Stimulated activated CD8-positive, alpha-beta memory T cell treated with anti-CD3 and anti-CD28 coated beads, Interleukin-12 subunit alpha, Interleukin-12 subunit beta, amount 100 ng/mL, for 4 hours (primary cell): ENCODE results near the gene GCNT4.

ENCODE experiments used
- DNase-seq: peaks from one replicate; pipeline ENCODE4 v3.0.0-alpha.2; 2020; ENCODE audit warnings: low read depth

Gene GCNT4

DNA sequence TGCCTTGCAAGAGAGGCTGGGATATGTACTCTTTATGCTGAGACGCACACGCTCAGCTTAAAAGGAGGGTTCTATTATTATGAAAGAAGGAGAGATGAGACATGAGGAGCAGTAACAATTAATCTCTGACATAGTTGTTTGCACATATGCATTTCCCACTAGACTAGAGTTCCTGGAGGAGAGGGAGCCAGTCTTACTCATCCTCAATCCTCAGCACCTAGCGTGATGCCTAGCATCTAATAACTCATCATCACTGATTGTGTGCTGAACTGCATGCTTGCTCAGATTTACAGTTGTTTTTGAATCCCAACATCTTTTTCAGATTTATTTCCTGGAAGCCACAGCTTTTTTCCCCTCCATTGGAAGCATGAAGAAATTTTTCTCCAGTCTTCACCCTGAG is 35.5 kb downstream of the GCNT4 start:
- DNase-seq = no peak

GRCh38 chr5:75012748-75013147 is 39.6 kb downstream of the GCNT4 start:
- DNase-seq = no peak

DNA sequence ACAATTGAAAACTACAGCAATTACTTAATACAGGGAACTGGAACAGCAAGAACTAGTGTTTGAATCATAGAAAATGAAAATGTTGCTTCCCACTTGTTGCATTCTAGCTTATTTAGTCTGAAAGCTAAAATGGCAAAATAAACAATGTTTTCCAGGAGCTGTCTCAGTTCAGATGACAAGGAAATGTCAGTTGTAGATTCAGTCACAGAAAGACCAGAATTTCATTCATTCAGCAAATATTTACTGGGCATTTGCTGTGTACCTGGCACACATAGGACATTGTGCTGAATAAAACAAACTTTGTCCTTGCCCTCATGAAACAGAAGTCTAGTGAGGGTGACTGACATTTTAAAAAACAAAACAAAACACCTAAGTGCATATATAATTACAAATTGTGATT is 41.5 kb downstream of the GCNT4 start:
- no peak for DNase-seq

DNA sequence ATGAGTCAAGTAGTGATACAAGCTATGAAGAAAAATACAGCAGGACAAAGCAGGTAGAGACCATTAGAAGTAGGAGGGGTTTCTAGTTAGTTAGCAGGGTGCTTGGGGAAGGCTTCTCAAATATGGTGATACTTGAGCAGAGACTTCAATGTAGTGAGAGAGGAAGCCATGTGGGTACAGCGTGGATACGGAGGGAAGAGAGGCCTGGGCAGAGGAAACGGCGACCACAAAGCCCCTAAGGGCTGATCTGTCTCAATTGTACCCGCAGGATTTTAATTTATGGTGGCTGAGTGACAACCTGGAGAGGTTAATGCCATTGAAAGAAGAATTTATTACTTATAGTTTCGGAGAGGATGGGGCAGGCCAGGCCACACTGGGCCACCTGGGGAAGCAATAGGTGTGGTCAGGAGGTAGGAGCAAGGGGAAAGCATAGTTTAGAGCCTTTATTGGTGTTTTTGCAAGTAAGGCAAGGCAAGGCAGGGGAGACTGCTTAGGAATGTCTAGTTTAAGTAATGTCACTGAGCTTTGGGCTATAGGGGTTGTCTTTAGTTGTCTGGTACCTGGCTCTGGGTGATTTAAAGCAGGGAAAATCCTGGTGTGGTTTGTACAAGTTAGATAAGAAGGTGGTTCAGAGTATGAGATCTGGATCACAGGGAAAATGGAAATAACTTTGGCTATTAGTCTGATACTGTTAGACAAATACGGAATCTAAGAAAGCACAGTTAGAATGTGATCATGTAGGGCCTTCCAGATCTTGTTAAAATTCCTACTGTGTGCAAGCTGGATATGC is 42.6 kb downstream of the GCNT4 start:
- DNase-seq = no peak

DNA sequence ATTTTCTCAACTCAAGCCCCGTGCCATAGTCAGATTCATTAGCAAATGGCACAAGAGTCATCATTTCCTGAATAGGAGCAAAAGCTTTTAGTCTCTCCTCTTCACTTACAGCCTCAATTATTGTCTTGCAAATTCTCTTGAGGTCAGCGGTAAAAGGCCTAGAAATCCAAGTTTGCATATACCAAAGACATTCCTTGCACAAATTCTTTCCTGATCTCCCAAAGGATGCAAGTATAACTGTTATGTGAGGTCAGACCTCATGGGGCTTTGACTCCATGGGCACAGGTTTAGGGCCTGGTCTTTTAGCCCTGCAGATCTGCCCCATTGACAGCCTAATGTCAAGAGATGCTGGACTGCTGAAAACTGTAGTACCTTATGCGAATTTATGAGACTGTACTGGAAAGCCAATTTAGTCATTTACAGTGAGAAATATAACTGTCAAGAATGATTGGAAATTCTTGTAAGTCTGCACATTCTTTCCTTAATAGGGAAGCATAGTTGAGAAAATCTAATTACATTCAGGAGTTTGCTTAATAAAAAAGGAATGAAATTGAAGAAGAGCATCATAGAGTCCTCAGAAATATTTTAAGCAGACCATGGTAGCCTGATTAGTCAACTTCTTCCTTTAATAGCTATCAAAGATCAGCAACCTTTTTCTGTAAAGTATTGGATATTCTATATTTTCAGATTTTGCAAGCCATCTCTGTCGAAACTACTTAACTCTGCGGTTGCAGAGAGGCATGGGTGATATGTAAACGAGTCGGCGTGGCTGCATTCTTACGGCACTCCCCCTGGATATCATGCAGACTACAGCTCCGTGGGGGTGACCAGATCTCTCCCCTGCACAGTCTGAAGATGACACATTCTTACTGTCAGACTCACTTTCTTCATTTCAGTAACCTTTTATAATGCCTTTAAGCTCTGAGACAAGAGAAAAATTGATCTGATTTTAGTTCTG is 45.2 kb downstream of the GCNT4 start:
- no peak for DNase-seq

DNA sequence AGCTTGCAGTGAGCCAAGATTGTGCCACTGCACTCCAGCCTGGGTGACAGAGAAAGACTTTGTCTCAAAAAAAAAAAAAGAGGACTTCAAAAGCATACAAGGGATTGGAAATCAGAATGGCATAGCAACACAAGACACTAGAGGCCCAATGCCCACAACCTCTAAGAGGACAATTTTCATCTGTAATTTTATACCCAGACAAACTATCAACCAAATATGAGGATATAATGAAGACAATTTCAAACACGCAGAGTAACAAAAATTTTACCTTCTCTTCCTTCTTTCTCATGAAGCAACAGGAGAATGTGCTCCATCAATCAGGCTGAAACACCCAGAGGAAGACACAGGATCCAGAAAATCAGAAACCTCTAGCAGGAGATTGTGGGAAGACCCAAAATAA is 46.8 kb downstream of the GCNT4 start:
- no peak for DNase-seq
